GM12873 (cell line): ENCODE results near the gene ZDHHC7.

ENCODE experiments used
- CTCF ChIP-seq: IDR thresholded peaks from 2 replicates; pipeline ENCODE4 v1.5.1; 2012; ENCODE audit warnings: low read depth, mild to moderate bottlenecking, moderate library complexity, low read length, control low read depth; ENCODE audit not compliant: insufficient read depth; ENCODE audit errors: missing control alignments

The ZDHHC7 gene

GRCh38 chr16:84948851-84949610 is 62.3 kb downstream of the ZDHHC7 start:
- TF ChIP-seq CTCF: no peak

GRCh38 chr16:84947996-84948850 is 63.1 kb downstream of the ZDHHC7 start:
- TF ChIP-seq CTCF: no peak

GRCh38 chr16:84947022-84947421 is 64.3 kb downstream of the ZDHHC7 start:
- TF ChIP-seq CTCF: no peak

GRCh38 chr16:84943620-84944019 is 67.7 kb downstream of the ZDHHC7 start:
- TF ChIP-seq CTCF: no peak

GRCh38 chr16:84942786-84943185 is 68.5 kb downstream of the ZDHHC7 start:
- no peak for TF ChIP-seq CTCF

- no peak for TF ChIP-seq CTCF
Measured at GRCh38 chr16:84941921-84942320, 69.4 kb downstream of the ZDHHC7 start.
